ENCODE results near the gene CDK2AP2. TPM values are rescaled to one million over a fixed set of nuclear protein-coding genes. Genes with fewer than 3 reads are reported as not detected.
"Not testable (repeated sequence)": the region's sequence is repeated elsewhere in the genome, so short reads cannot be mapped to it uniquely, and the experiment has no call there.

The CDK2AP2 gene
- total RNA-seq, 2 donors from 2014 or later = 91.6 to 142 TPM

DNA sequence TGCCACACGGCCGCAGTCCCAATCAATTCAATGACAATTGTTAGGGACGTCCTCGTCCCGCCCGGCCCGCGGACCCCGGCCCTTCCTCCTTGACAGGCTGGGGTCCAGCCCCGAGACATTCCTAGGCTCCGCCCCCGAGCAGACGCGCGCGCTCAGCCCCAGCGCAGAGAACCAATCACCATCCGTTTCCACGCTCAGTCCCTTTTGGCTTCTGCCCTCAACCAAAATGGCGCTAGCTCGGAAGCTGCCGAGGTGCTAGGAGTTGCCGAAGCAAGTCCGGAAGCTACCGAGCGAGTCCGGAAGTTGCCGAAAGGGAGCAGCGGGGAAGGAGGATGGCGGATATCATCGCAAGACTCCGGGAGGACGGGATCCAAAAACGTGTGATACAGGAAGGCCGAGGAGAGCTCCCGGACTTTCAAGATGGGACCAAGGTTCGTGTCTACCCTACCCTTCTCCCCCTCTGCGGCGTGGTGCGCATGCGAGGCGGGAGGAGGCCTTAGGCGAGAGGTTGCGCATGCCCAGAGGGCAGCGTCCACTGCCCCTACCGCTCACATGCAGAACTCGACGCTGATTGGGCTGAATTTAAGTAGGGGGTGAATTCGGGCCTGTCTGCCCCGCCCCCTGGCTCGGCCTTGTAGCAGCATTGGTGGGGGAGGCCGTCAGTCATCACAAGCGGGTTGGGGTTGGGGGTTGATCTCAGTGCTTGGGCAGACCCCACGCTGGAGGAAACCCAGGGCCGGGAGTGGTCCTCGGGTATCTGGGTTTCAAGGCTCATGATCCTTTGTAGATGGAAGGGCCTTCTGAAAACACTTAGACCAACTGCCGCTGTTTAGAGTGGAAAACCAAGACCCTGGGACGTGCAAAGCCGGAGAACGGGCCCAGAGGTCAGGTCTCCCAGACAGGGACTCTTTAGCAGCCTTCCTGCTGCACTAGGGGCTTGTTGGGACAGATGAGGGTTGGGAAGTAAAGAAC, 24.8 kb downstream of the CDK2AP2 start, which contains the start of gene AIP:
Gene AIP (plus strand): TSS at position 200 of the 972 bp plus-strand sequence. CDS start 133 bp downstream, at position 333.
- H3K9ac ChIP-seq (ENCODE audit: low read depth in 2 of 2, low read length in 2 of 2) = peak within 1 kb of the TSS; percentile 64 to 67
- TF ChIP-seq, protein P1, sequence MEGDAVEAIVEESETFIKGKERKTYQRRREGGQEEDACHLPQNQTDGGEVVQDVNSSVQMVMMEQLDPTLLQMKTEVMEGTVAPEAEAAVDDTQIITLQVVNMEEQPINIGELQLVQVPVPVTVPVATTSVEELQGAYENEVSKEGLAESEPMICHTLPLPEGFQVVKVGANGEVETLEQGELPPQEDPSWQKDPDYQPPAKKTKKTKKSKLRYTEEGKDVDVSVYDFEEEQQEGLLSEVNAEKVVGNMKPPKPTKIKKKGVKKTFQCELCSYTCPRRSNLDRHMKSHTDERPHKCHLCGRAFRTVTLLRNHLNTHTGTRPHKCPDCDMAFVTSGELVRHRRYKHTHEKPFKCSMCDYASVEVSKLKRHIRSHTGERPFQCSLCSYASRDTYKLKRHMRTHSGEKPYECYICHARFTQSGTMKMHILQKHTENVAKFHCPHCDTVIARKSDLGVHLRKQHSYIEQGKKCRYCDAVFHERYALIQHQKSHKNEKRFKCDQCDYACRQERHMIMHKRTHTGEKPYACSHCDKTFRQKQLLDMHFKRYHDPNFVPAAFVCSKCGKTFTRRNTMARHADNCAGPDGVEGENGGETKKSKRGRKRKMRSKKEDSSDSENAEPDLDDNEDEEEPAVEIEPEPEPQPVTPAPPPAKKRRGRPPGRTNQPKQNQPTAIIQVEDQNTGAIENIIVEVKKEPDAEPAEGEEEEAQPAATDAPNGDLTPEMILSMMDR (IDR thresholded peaks at IDR 0.05) = no peak
- H3K9me3 ChIP-seq = no peaks in the 10 kb centered on the region
- peak; percentile 99 for DNase-seq
- intact Hi-C loops (cut with DNase I) = no loop called here
- H3K36me3 ChIP-seq = peaks cover 6% of the 10 kb centered on the region
- no peaks in the 10 kb centered on the region for H3K27me3 ChIP-seq
- peak within 1 kb of the TSS; percentile 53 for H3K4me3 ChIP-seq
- H3K4me1 ChIP-seq = peaks cover 11% of the 10 kb centered on the region
- peak within 1 kb of the TSS; percentile 79 for H3K27ac ChIP-seq

DNA sequence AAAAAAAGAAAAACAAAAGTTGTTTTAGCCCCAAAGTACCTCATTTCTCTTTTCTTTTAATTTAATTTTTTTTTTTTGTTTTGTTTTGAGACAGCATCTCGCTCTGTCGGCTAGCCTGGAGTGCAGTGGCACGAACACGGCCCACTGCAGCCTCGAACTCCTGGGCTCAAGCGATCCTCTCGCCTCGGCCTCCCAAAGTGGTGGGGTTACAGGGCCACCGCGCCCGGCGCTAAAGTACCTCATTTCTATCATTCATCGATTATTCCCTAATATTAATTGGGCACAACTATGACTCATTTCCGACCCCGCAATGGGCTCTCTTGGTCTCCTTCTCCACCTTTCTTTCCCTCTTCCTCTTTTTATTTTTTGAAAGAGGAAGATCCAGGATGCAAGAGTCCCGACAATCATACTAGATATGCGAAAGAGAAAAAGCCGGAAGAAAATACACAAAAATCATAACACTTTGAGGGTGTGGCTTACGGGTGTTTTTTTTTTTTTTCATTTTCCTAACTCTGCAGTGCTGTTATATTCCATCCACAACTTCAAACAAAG, 25.6 kb downstream of the CDK2AP2 start:
- H3K4me3 ChIP-seq = peak overlapping the region; percentile 53
- H3K9me3 ChIP-seq = no peaks in the 10 kb centered on the region
- peak overlapping the region; percentile 79 for H3K27ac ChIP-seq
- H3K4me1 ChIP-seq = peaks cover 11% of the 10 kb centered on the region
- H3K9ac ChIP-seq (ENCODE audit: low read depth in 2 of 2, low read length in 2 of 2) = peak overlapping the region; percentile 64 to 67
- intact Hi-C loops (cut with DNase I) = no loop called here
- H3K36me3 ChIP-seq = no peaks in the 10 kb centered on the region
- TF ChIP-seq, protein P1 (IDR thresholded peaks at IDR 0.05) = no peak
- no peaks in the 10 kb centered on the region for H3K27me3 ChIP-seq
- peak; percentile 23 for DNase-seq

DNA sequence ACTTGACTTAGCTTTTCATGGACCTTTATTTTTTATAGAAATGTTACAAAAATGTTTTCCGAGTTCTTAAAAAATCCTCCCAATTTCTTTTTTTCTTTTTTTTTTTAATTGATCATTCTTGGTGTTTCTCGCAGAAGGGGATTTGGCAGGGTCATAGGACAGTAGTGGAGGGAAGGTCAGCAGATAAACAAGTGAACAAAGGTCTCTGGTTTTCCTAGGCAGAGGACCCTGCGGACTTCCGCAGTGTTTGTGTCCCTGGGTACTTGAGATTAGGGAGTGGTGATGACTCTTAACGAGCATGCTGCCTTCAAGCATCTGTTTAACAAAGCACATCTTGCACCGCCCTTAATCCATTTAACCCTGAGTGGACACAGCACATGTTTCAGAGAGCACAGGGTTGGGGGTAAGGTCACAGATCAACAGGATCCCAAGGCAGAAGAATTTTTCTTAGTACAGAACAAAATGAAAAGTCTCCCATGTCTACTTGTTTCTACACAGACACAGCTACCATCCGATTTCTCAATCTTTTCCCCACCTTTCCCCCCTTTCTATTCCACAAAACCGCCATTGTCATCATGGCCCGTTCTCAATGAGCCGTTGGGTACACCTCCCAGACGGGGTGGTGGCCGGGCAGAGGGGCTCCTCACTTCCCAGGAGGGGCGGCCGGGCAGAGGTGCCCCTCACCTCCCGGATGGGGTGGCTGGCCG, 30.5 kb downstream of the CDK2AP2 start:
- intact Hi-C loops (cut with DNase I) = not testable (repeated sequence)

DNA sequence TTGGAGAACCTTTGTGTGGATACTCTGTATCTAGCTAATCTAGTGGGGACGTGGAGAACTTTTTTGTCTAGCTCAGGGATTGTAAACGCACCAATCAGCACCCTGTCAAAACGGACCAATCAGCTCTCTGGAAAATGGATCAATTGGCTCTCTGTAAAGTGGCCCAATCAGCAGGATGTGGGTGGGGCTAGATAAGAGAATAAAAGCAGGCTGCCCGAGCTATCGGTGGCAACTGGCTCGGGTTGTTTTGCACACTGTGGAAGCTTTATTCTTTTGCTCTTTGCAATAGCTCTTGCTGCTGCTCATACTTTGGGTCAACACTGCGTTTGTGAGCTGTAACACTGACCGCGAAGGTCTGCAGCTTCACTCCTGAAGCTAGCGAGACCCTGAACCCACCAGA, 31.3 kb downstream of the CDK2AP2 start:
- H3K27me3 ChIP-seq; DNase-seq; intact Hi-C loops (cut with DNase I); H3K4me1 ChIP-seq; H3K4me3 ChIP-seq; H3K9me3 ChIP-seq; H3K9ac ChIP-seq (ENCODE audit: low read depth in 2 of 2, low read length in 2 of 2); H3K36me3 ChIP-seq; H3K27ac ChIP-seq: not testable (repeated sequence)

More for the DNA sequence above, 30.5 kb downstream of the CDK2AP2 start:
- not testable (repeated sequence) for H3K27ac ChIP-seq; H3K36me3 ChIP-seq; H3K27me3 ChIP-seq; H3K9me3 ChIP-seq; H3K4me1 ChIP-seq; DNase-seq; H3K4me3 ChIP-seq; H3K9ac ChIP-seq (ENCODE audit: low read depth in 2 of 2, low read length in 2 of 2)

DNA sequence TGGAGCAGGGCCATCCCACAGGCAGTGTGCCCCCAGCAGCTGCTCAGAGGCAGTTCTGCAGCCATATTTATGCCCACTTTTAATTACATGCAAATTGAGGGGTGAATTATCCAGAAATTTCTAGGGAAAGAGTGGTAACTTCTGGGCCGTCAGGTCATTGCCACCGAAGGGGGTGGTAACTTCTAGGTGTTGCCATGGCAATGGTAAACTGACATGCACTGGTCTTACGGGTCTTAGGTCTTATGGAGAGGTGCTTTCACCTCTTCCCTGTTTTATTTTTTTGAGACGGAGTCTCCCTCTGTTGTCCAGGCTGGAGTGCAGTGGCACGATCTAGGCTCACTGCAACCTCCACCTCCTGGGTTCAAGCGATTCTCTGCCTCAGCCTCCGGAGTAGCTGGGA, 35.1 kb downstream of the CDK2AP2 start:
- Histone ChIP-seq H3K9ac (ENCODE audit: low read depth in 2 of 2, low read length in 2 of 2) (no peak overlapping the region), H3K9me3 (no peaks in the 10 kb centered on the region), H3K27me3 (no peaks in the 10 kb centered on the region), H3K4me1 (peaks cover 5% of the 10 kb centered on the region), H3K36me3 (no peaks in the 10 kb centered on the region), H3K27ac (no peak overlapping the region), H3K4me3 (no peak overlapping the region)
- TF ChIP-seq, protein P1 (IDR thresholded peaks at IDR 0.05) = no peak
- intact Hi-C loops (cut with DNase I) = no loop called here
- no peak for DNase-seq

DNA sequence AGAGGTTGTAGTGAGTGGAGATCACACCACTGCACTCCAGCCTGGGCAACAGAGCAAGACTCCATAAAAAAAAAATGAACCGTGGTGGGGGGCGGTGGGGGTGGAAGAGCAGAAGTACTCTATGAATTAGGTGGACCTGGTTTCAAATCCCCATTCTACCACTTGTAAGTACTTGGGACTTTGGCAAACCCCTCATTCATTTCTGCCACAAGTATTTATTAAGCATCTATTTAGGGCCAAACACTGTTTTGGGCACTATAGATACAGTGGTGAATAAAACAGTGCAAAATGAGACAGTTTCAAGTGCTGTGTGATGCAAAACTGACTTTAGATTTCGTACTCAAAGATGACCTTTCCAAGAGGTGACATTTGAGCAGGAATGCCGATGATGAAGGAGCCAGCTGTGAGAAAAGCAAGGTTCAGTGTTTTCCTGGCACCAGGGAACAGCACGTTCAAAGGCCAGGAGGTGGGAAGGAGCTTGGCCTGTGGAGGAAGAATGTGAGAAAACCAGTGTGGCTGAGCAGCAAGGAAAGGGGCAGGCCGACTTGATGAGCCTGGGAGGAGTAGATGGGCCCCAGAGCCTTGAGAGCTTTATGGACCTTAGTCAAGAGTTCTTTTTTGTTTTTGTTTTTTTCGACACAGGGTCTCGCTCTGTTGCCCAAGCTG, 37.5 kb downstream of the CDK2AP2 start:
- Histone ChIP-seq H3K36me3 (no peaks in the 10 kb centered on the region), H3K27ac (no peak overlapping the region), H3K27me3 (no peaks in the 10 kb centered on the region), H3K4me1 (peaks cover 10% of the 10 kb centered on the region), H3K9ac (ENCODE audit: low read depth in 2 of 2, low read length in 2 of 2) (no peak overlapping the region), H3K4me3 (no peak overlapping the region), H3K9me3 (no peaks in the 10 kb centered on the region)
- TF ChIP-seq, protein P1 (IDR thresholded peaks at IDR 0.05) = no peak
- intact Hi-C loops (cut with DNase I) = no loop called here
- DNase-seq = no peak

Data from colonic mucosa (tissue), 4 donors.